A673 (cell line): ENCODE measurements around the gene PHF21A.

Source experiments
- EZH2 ChIP-seq: fragments of 200-600 bp; sonication (generic); IDR thresholded peaks from 2 replicates; pipeline ENCODE4 v1.6.1; 2017; ENCODE audit warnings: borderline replicate concordance, low read depth, mild to moderate bottlenecking, mixed read lengths, antibody characterized with exemption, low read length; ENCODE audit not compliant: poor library complexity, severe bottlenecking
- TF ChIP-seq, protein P1 (sequence below): fragments of 300-800, 200-600 bp; sonication (generic); conservative IDR thresholded peaks from 2 replicates; pipeline ENCODE4 v1.5.1; 2017; ENCODE audit warnings: low read depth, mild to moderate bottlenecking, antibody characterized with exemption, low read length, moderate library complexity, mixed read lengths

GRCh38 chr11:46160100-46160499, 38.8 kb upstream of the PHF21A start:
- TF ChIP-seq, protein P1, sequence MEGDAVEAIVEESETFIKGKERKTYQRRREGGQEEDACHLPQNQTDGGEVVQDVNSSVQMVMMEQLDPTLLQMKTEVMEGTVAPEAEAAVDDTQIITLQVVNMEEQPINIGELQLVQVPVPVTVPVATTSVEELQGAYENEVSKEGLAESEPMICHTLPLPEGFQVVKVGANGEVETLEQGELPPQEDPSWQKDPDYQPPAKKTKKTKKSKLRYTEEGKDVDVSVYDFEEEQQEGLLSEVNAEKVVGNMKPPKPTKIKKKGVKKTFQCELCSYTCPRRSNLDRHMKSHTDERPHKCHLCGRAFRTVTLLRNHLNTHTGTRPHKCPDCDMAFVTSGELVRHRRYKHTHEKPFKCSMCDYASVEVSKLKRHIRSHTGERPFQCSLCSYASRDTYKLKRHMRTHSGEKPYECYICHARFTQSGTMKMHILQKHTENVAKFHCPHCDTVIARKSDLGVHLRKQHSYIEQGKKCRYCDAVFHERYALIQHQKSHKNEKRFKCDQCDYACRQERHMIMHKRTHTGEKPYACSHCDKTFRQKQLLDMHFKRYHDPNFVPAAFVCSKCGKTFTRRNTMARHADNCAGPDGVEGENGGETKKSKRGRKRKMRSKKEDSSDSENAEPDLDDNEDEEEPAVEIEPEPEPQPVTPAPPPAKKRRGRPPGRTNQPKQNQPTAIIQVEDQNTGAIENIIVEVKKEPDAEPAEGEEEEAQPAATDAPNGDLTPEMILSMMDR = no peak
- TF ChIP-seq EZH2 = no peak
